SH-SY5Y (cell line): Measurements from ENCODE around the gene RAPGEF1.

Experiments used
- GATA2 ChIP-seq: IDR thresholded peaks from 2 replicates; pipeline ENCODE4 v1.6.1; 2011; ENCODE audit warnings: mild to moderate bottlenecking, low read depth, low read length
- GATA3 ChIP-seq: IDR thresholded peaks from 2 replicates; pipeline ENCODE4 v1.6.1; 2011; ENCODE audit warnings: low read depth, mild to moderate bottlenecking, low read length, moderate library complexity

The RAPGEF1 gene

GRCh38 chr9:131593091-131593820 lies 146.6 kb downstream of the RAPGEF1 start:
- no peak for TF ChIP-seq GATA3
- TF ChIP-seq GATA2: no peak

GRCh38 chr9:131591845-131592208 lies 148.0 kb downstream of the RAPGEF1 start:
- TF ChIP-seq GATA2 (no peak), GATA3 (no peak)

- TF ChIP-seq GATA3 (no peak), GATA2 (no peak)
Measured at GRCh38 chr9:131590907-131591844, 148.7 kb downstream of the RAPGEF1 start.

GRCh38 chr9:131590449-131590848 lies 149.4 kb downstream of the RAPGEF1 start:
- no peak for TF ChIP-seq GATA3
- no peak for TF ChIP-seq GATA2

GRCh38 chr9:131589993-131590392 lies 149.9 kb downstream of the RAPGEF1 start:
- TF ChIP-seq GATA3 (no peak), GATA2 (no peak)

- TF ChIP-seq GATA3: no peak
- TF ChIP-seq GATA2: no peak
Measured at GRCh38 chr9:131589124-131589711, 150.7 kb downstream of the RAPGEF1 start.

- TF ChIP-seq GATA3: no peak
- TF ChIP-seq GATA2: no peak
Measured at GRCh38 chr9:131588396-131588795, 151.5 kb downstream of the RAPGEF1 start.

- TF ChIP-seq GATA3 (no peak), GATA2 (no peak)
Measured at GRCh38 chr9:131587906-131588305, 152.0 kb downstream of the RAPGEF1 start.

- TF ChIP-seq GATA3 (no peak), GATA2 (no peak)
Measured at GRCh38 chr9:131587331-131587730, 152.5 kb downstream of the RAPGEF1 start.

GRCh38 chr9:131585375-131585774 lies 154.5 kb downstream of the RAPGEF1 start:
- TF ChIP-seq GATA2 (no peak), GATA3 (no peak)

- TF ChIP-seq GATA2: no peak
- TF ChIP-seq GATA3: no peak
Measured at GRCh38 chr9:131584858-131585257, 155.0 kb downstream of the RAPGEF1 start.

- TF ChIP-seq GATA2: no peak
- TF ChIP-seq GATA3: no peak
Measured at GRCh38 chr9:131583836-131584555, 155.9 kb downstream of the RAPGEF1 start.

- TF ChIP-seq GATA3 (no peak), GATA2 (no peak)
Measured at GRCh38 chr9:131583337-131583645, 156.6 kb downstream of the RAPGEF1 start.
